ENCODE measurements around the gene MFN2. TPM values are rescaled to one million over a fixed set of nuclear protein-coding genes. Genes with fewer than 3 reads are reported as not detected.

MFN2 gene
- total and polyA plus RNA-seq, 2 of the 8 experiments (the other 6 are each of a cell fraction or from before 2014, with no cell fraction given): 34.0 to 62.5 TPM

GRCh38 chr1:11943619-11944018, 36.6 kb upstream of the MFN2 start:
- no peak overlapping the region for H2BK20ac ChIP-seq (ENCODE audit: low read length)
- no peak overlapping the region for H3K4me3 ChIP-seq (ENCODE audit: extremely low read depth in 1 of 4, insufficient read depth in 2 of 4, low read depth in 3 of 4, low read length in 4 of 4)
- no peaks in the 10 kb centered on the region; the same call in 1 of the 2 replicates for H3K23me2 ChIP-seq (ENCODE audit: low read depth, low read length)
- POLR2A ChIA-PET (ENCODE audit: partially characterized antibody): interaction anchor here (1.2 to 2.8 kb wide), 7 partner anchors 10 to 37 kb away, joined by 3 to 45 read pairs (median 5); partner anchors contain the start of genes KIAA2013, MFN2 and PLOD1
- no peaks in the 10 kb centered on the region for H3K79me1 ChIP-seq (ENCODE audit: low read depth, low read length)
- no peaks in the 10 kb centered on the region for H3K27me3 ChIP-seq (replicated peaks in 1 of 4; ENCODE audit: control insufficient read depth in 3 of 4, extremely low read depth in 1 of 4, insufficient read depth in 3 of 4, low read length in 3 of 4)
- peak overlapping the region; percentile 53; the same call in 1 of the 2 replicates for H2BK12ac ChIP-seq (ENCODE audit: low read depth, low read length)
- no peak overlapping the region for H2BK15ac ChIP-seq (ENCODE audit: low read length)
- 0 out of 4 replicates have a peak, but pooled peaks cover 0 to under 1% of the 10 kb centered on the region in 2 experiments for H3K9me3 ChIP-seq (ENCODE audit: insufficient read depth in 2 of 2, low read depth in 1 of 2, low read length in 1 of 2)
- H4K91ac ChIP-seq (replicated peaks; ENCODE audit: insufficient read length, low read length): no peak overlapping the region
- H2AFZ ChIP-seq (ENCODE audit: low read length): no peak overlapping the region
- no peak overlapping the region; a peak in 1 of 7 replicates for H3K9ac ChIP-seq (replicated peaks in 1 of 4; ENCODE audit: extremely low read depth in 1 of 4, low read depth in 3 of 4, low read length in 3 of 4)
- H3K27ac ChIP-seq (ENCODE audit: low read depth, low read length): no peak overlapping the region
- no peaks in the 10 kb centered on the region; a peak in 1 of 4 replicates for H3K79me2 ChIP-seq (ENCODE audit: control insufficient read depth in 1 of 2, insufficient read depth in 2 of 2, low read length in 2 of 2)
- no peak overlapping the region for H4K5ac ChIP-seq (ENCODE audit: insufficient read length, low read depth, low read length)
- no peak overlapping the region for H3K56ac ChIP-seq (replicated peaks; ENCODE audit: insufficient read length, low read depth, low read length)
- H3K4ac ChIP-seq (replicated peaks; ENCODE audit: insufficient read length, low read depth, low read length): no peak overlapping the region
- no peak overlapping the region for H2AK5ac ChIP-seq (ENCODE audit: low read depth, low read length)
- DNase-seq (ENCODE audit: low read depth in 1 of 2, low spot score in 2 of 2): no peak
- TF ChIP-seq SAP30 (IDR thresholded peaks at IDR 0.05; ENCODE audit: insufficient read depth, insufficient replicate concordance, low read length): no peak
- no peak for FAIRE-seq
- WGBS, 2 experiments (ENCODE audit: extremely low coverage in 1 of 2, insufficient coverage in 1 of 2, insufficient read length in 1 of 2, insufficient replicate concordance in 2 of 2, low coverage in 1 of 2, low lambda C conversion rate in 2 of 2, missing lambda C conversion rate in 1 of 2): 86% methylated on average over 4 of the region's 4 CpGs; no CpG with 5 or more reads in 1 of the 2 experiments
- no peak overlapping the region for H2BK120ac ChIP-seq (replicated peaks; ENCODE audit: low read depth, low read length)
- no peak overlapping the region for H3K14ac ChIP-seq (ENCODE audit: insufficient read length)
- peaks cover 0 to 1% (median 0%) of the 10 kb centered on the region in 4 experiments; a peak in 1 of 8 replicates for H3K36me3 ChIP-seq (ENCODE audit: control insufficient read depth in 2 of 4, insufficient read depth in 4 of 4, low read length in 3 of 4)
- H3K4me2 ChIP-seq (ENCODE audit: insufficient read depth in 1 of 2, low read depth in 2 of 2, low read length in 2 of 2): no peak overlapping the region
- H4K8ac ChIP-seq (ENCODE audit: extremely low read depth, insufficient read depth, low read length): no peak overlapping the region
- H3K18ac ChIP-seq (ENCODE audit: extremely low read depth, low read length): no peak overlapping the region
- peaks cover 2 to 16% (median 11%) of the 10 kb centered on the region in 4 experiments for H3K4me1 ChIP-seq (replicated peaks in 1 of 4; ENCODE audit: control insufficient read depth in 3 of 4, insufficient read depth in 4 of 4, low read length in 3 of 4)
- no peak overlapping the region for H3K23ac ChIP-seq (ENCODE audit: insufficient read length)
- CTCF ChIA-PET (ENCODE audit: partially characterized antibody): interaction anchor here (1.5 kb wide), 1 partner anchor 9 kb away, joined by 5 read pairs; the partner anchor contains the start of gene PLOD1
- H4K20me1 ChIP-seq (replicated peaks in 1 of 2; ENCODE audit: control insufficient read depth in 1 of 2, insufficient read depth in 2 of 2, low read length in 2 of 2): no peaks in the 10 kb centered on the region
- peak overlapping the region; percentile 71; the same call in 1 of the 2 replicates for H2BK5ac ChIP-seq (ENCODE audit: low read depth, low read length)

Measured in H1 (cell line).